Measurements from ENCODE around the gene RPP38. TPM values are rescaled to one million over a fixed set of nuclear protein-coding genes. Genes with fewer than 3 reads are reported as not detected.
A peak's percentile ranks its signal among the peaks of the same experiment; 100 is the strongest.

RPP38 gene
- total RNA-seq, 2 experiments from 2014 or later, result 15.1 to 21.6 TPM

- Histone ChIP-seq H3K9me2 (ENCODE audit: insufficient read depth, low read length) (no peaks in the 10 kb centered on the region), H3K4me1 (ENCODE audit: insufficient read depth, low read length, poor library complexity, severe bottlenecking) (peaks cover 6% of the 10 kb centered on the region), H3K36me3 (ENCODE audit: insufficient read depth, low read length) (peaks cover 83% of the 10 kb centered on the region), H3K27ac (ENCODE audit: low read depth, low read length, poor library complexity, severe bottlenecking) (no peak overlapping the region), H3K79me2 (ENCODE audit: insufficient read depth, low read depth, low read length) (peaks cover 28% of the 10 kb centered on the region), H4K20me1 (ENCODE audit: insufficient read depth, low read length) (peaks cover 8% of the 10 kb centered on the region; the same call in 1 of the 2 replicates), H3K4me2 (ENCODE audit: low read length) (no peak overlapping the region), H3K9me3 (ENCODE audit: low read length) (no peaks in the 10 kb centered on the region), H2AFZ (ENCODE audit: low read length) (no peak overlapping the region), H3K4me3 (ENCODE audit: low read depth, low read length, poor library complexity, severe bottlenecking) (no peak overlapping the region)
- DNase-seq (ENCODE audit: low spot score), result no peak
- ChIA-PET CTCF (ENCODE audit: unreplicated experiment) (no interaction called here), POLR2A (interaction anchor here (0.7 kb wide), 1 partner anchor 19 kb away, joined by 3 read pairs; no protein-coding TSS in a partner anchor)
- BruUV-seq (replicated peaks), result no TSS peak
- intact Hi-C loops (cut with micrococcal nuclease; ENCODE audit: unreplicated experiment), result no loop called here
- TF ChIP-seq EZH2phosphoT487 (IDR thresholded peaks at IDR 0.05; ENCODE audit: borderline replicate concordance, low read depth, low read length) (no peak), CTCF (conservative IDR thresholded peaks at IDR 0.05; ENCODE audit: low read length) (no peak)
These were observed 6.4 kb downstream of the RPP38 start for GRCh38 chr10:15103513-15103912.

GRCh38 chr10:15106352-15107013 is 9.3 kb downstream of the RPP38 start:
- Histone ChIP-seq H3K27ac (ENCODE audit: low read depth, low read length, poor library complexity, severe bottlenecking) (no peak overlapping the region), H3K9me2 (ENCODE audit: insufficient read depth, low read length) (no peaks in the 10 kb centered on the region), H4K20me1 (ENCODE audit: insufficient read depth, low read length) (no peaks in the 10 kb centered on the region; the same call in 1 of the 2 replicates), H3K4me3 (ENCODE audit: low read depth, low read length, poor library complexity, severe bottlenecking) (no peak overlapping the region), H3K4me1 (ENCODE audit: insufficient read depth, low read length, poor library complexity, severe bottlenecking) (no peaks in the 10 kb centered on the region), H3K4me2 (ENCODE audit: low read length) (no peak overlapping the region), H3K9me3 (ENCODE audit: low read length) (no peaks in the 10 kb centered on the region), H3K79me2 (ENCODE audit: insufficient read depth, low read depth, low read length) (no peaks in the 10 kb centered on the region; the same call in 1 of the 2 replicates), H3K36me3 (ENCODE audit: insufficient read depth, low read length) (peaks cover 66% of the 10 kb centered on the region), H2AFZ (ENCODE audit: low read length) (no peak overlapping the region)
- CTCF ChIA-PET (ENCODE audit: unreplicated experiment), result no interaction called here
- intact Hi-C loops (cut with micrococcal nuclease; ENCODE audit: unreplicated experiment), result loop anchor here (1.0 to 5.0 kb wide), 2 partner anchors 115 to 129 kb away; no protein-coding TSS in a partner anchor
- TF ChIP-seq CTCF (conservative IDR thresholded peaks at IDR 0.05; ENCODE audit: low read length) (peak; percentile 99), EZH2phosphoT487 (IDR thresholded peaks at IDR 0.05; ENCODE audit: borderline replicate concordance, low read depth, low read length) (no peak)
- DNase-seq (ENCODE audit: low spot score), result peak; percentile 63
- BruUV-seq (replicated peaks), result no TSS peak
- POLR2A ChIA-PET, result no interaction called here

GRCh38 chr10:15112657-15113056 is 15.5 kb downstream of the RPP38 start:
- Histone ChIP-seq H3K9me2 (ENCODE audit: insufficient read depth, low read length) (no peaks in the 10 kb centered on the region), H3K4me2 (ENCODE audit: low read length) (no peak overlapping the region), H3K79me2 (ENCODE audit: insufficient read depth, low read depth, low read length) (no peaks in the 10 kb centered on the region), H3K4me1 (ENCODE audit: insufficient read depth, low read length, poor library complexity, severe bottlenecking) (no peaks in the 10 kb centered on the region), H2AFZ (ENCODE audit: low read length) (no peak overlapping the region), H3K36me3 (ENCODE audit: insufficient read depth, low read length) (peaks cover 7% of the 10 kb centered on the region), H4K20me1 (ENCODE audit: insufficient read depth, low read length) (no peaks in the 10 kb centered on the region), H3K4me3 (ENCODE audit: low read depth, low read length, poor library complexity, severe bottlenecking) (no peak overlapping the region), H3K27ac (ENCODE audit: low read depth, low read length, poor library complexity, severe bottlenecking) (no peak overlapping the region), H3K9me3 (ENCODE audit: low read length) (no peaks in the 10 kb centered on the region)
- intact Hi-C loops (cut with micrococcal nuclease; ENCODE audit: unreplicated experiment), result no loop called here
- POLR2A ChIA-PET, result no interaction called here
- no peak for DNase-seq (ENCODE audit: low spot score)
- no TSS peak for BruUV-seq (replicated peaks)
- TF ChIP-seq EZH2phosphoT487 (IDR thresholded peaks at IDR 0.05; ENCODE audit: borderline replicate concordance, low read depth, low read length) (no peak), CTCF (conservative IDR thresholded peaks at IDR 0.05; ENCODE audit: low read length) (no peak)
- CTCF ChIA-PET (ENCODE audit: unreplicated experiment), result interaction anchor here (0.6 kb wide), 1 partner anchor 56 kb away, joined by 3 read pairs; the partner anchor contains the start of gene NMT2

All from OCI-LY7 (cell line).